ENCODE data around the gene SCTR.

Gene SCTR

DNA sequence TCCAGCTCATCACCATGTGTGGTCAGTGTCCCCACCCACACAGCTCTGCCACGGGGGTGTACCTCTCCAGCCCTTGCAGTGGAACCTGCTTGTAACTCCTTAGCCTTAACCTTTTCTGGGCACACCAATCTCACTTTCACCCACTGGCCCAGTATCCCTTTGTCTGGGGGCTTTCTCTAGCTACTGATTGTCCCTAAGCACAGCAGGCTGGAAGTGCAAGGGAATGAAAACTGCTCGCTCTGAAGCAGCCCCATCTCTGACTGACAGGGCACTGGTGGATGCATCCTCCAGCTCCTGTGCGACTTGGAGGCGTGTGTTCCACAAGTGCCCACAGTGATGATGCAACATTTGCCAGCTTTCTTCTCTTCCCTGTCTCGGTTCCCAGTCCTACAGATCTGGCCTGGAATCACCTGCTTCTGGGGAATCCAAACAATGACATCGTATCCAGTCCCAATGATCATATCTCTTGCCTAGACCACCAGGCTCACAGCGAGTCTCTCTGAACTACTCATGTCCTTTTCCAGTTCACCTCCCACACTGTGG is 33.6 kb downstream of the SCTR start:
- Histone ChIP-seq H3K4me3 (replicated peaks; ENCODE audit: low read depth, low read length) (no peak overlapping the region), H3K36me3 (ENCODE audit: control insufficient read depth, insufficient read depth, low read length) (no peaks in the 10 kb centered on the region), H3K27me3 (replicated peaks; ENCODE audit: control insufficient read depth, insufficient read depth, low read length) (no peaks in the 10 kb centered on the region)
- TF ChIP-seq, protein P1, sequence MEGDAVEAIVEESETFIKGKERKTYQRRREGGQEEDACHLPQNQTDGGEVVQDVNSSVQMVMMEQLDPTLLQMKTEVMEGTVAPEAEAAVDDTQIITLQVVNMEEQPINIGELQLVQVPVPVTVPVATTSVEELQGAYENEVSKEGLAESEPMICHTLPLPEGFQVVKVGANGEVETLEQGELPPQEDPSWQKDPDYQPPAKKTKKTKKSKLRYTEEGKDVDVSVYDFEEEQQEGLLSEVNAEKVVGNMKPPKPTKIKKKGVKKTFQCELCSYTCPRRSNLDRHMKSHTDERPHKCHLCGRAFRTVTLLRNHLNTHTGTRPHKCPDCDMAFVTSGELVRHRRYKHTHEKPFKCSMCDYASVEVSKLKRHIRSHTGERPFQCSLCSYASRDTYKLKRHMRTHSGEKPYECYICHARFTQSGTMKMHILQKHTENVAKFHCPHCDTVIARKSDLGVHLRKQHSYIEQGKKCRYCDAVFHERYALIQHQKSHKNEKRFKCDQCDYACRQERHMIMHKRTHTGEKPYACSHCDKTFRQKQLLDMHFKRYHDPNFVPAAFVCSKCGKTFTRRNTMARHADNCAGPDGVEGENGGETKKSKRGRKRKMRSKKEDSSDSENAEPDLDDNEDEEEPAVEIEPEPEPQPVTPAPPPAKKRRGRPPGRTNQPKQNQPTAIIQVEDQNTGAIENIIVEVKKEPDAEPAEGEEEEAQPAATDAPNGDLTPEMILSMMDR (IDR thresholded peaks at IDR 0.05; ENCODE audit: insufficient read depth, low read length, poor library complexity, severe bottlenecking), result no peak
- DNase-seq (ENCODE audit: extremely low read depth, insufficient read length), result no peak

DNA sequence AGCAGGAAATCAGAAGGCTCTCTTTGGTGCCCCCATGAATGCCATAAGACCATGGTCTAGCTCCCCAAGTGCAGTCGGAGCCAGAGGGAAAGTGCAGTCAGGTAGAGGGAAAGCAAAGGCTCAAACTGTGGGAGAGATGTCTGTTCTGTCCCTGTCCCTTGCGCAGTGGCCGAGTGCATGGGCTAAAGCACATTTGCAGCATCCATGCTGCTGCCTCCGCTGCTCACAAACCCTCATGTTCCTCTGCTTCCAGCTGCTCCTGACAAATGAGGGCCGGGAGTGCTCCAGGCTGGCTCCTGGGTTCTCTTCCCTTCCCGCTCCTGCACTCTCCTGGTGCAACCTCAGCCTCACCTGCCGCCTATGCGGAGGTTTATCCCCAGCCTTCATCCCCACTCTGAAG is 34.2 kb downstream of the SCTR start:
- no peaks in the 10 kb centered on the region; the same call in 1 of the 2 replicates for H3K27me3 ChIP-seq (replicated peaks; ENCODE audit: control insufficient read depth, insufficient read depth, low read length)
- TF ChIP-seq, protein P1 (IDR thresholded peaks at IDR 0.05; ENCODE audit: insufficient read depth, low read length, poor library complexity, severe bottlenecking), result no peak
- no peak for DNase-seq (ENCODE audit: extremely low read depth, insufficient read length)
- H3K4me3 ChIP-seq (replicated peaks; ENCODE audit: low read depth, low read length), result no peak overlapping the region
- H3K36me3 ChIP-seq (ENCODE audit: control insufficient read depth, insufficient read depth, low read length), result no peaks in the 10 kb centered on the region

DNA sequence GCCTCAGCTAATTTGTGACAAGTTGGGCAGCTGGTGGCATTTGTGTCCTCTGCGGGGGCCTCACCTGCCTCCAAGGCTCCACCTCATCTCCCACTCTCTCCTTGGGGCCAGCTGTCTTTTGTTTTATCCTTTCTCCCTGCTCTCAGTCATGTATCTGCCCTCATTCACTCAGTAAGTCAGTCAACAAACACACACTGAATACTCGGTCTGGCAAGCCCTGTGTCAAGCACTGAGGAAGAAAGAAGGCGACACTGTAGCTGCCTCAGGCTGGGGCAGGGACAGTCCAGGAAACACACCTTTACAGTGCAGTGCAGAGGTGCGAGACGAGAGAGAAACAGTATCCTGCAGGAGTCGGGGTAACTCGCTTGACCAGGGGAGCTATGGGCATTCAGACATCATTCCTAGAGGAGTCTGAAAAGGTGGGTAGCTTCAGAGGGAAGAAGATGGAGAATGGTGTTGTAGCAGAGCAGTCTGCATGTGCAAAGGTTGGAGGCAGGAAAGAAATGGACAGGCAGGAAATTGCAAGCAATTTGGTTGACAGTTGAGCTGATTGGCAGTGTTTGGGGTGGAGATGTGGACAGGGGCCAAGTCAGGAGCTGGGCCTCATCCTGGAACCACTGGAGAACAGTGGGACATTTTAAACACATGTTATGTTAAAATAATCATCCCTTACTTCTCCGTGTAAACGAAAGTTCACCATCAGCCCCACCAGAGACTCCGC is 34.9 kb downstream of the SCTR start:
- no peak for DNase-seq (ENCODE audit: extremely low read depth, insufficient read length)
- H3K4me3 ChIP-seq (replicated peaks; ENCODE audit: low read depth, low read length), result no peak overlapping the region
- H3K27me3 ChIP-seq (replicated peaks; ENCODE audit: control insufficient read depth, insufficient read depth, low read length), result no peaks in the 10 kb centered on the region; the same call in 1 of the 2 replicates
- no peaks in the 10 kb centered on the region for H3K36me3 ChIP-seq (ENCODE audit: control insufficient read depth, insufficient read depth, low read length)
- TF ChIP-seq, protein P1 (IDR thresholded peaks at IDR 0.05; ENCODE audit: insufficient read depth, low read length, poor library complexity, severe bottlenecking), result no peak

DNA sequence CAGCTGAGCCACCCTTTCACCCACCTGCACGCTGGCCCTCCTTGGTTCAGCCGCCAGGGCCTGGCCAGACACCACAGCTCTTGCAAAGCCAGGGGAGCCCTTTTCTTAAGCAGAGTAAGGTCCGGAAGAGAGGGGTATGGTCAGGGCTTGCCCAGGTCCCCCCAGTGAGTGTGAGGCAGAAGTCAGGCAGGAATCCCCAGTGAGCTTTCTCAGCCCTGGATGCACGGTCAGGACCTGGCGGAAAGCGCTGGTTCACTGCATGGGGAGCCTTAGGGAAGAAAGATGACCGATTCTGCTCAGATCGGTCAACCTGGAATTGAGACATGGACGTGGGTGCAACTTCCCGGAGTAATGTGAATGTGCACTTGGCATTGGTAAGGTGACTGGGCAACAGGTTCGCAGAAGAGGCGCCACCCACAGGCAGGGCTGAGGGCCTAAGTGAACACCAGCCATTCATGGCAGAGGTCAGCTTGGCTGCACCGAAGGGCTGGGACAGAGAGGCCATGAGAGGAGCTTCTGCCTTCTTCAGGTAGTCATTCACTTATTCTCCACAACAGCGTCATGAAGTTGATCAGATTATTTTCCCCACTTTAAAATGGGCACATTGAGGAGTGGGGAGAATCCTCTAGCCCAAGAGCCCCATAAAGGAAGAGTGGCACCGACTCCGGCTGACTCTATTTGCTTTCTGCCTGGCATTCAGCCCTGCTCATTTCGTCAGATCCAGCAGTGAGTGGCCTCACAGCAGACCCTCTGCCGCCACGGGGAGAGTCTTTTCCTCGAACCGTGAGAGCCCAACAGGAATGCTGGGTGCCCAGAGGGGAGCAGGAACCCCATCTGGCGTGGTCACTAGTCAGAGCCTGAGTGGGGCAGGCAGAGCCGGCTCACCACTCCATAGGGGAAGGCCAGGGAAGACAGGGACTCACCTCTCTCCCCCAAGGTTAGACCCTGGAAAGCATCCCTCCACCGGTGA is 35.8 kb downstream of the SCTR start:
- TF ChIP-seq, protein P1 (IDR thresholded peaks at IDR 0.05; ENCODE audit: insufficient read depth, low read length, poor library complexity, severe bottlenecking), result peak; percentile 6
- no peaks in the 10 kb centered on the region for H3K36me3 ChIP-seq (ENCODE audit: control insufficient read depth, insufficient read depth, low read length)
- H3K4me3 ChIP-seq (replicated peaks; ENCODE audit: low read depth, low read length), result no peak overlapping the region
- DNase-seq (ENCODE audit: extremely low read depth, insufficient read length), result no peak
- no peaks in the 10 kb centered on the region; the same call in 1 of the 2 replicates for H3K27me3 ChIP-seq (replicated peaks; ENCODE audit: control insufficient read depth, insufficient read depth, low read length)

DNA sequence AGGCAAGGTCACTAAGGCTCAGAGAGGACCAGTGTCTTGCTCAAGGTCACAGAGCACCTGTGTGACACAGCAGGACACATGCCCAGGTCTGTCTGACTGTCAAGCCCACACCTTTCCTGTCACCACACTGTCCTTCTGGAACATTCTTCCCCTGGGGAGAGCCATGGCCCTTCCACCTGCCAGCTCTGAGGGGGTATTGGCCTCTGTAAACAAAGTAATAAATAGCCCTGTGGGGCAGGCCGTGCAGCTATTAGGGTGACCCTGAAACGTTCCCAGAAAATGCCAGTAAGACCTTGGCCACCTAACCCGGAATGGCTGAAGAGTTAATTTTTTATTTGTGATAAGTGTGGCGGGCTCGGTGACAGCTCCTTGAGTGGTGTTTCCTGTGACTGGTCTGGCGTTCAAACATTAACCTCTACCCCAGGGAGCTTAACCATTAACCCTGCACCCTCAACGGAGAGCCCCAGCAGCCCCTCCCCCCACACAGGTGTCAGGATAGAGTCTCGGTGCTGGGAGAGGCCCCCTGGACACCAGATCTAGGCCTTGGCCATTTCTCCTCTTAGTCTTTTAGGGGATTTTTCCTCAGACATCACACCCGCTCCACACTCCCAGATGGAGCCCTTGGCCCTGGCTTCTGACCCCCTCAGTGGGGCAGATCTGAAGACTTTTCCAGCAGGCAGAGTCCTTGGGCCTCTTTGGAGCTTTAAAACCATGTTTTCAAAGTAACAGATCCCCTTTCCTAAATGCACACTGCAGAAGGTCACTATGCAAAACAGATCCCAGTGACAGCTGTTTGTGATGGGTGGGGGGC is 36.6 kb downstream of the SCTR start:
- no peaks in the 10 kb centered on the region; the same call in 1 of the 2 replicates for H3K27me3 ChIP-seq (replicated peaks; ENCODE audit: control insufficient read depth, insufficient read depth, low read length)
- TF ChIP-seq, protein P1 (IDR thresholded peaks at IDR 0.05; ENCODE audit: insufficient read depth, low read length, poor library complexity, severe bottlenecking), result no peak

More for the DNA sequence above, 36.6 kb downstream of the SCTR start:
- Histone ChIP-seq H3K36me3 (ENCODE audit: control insufficient read depth, insufficient read depth, low read length) (no peaks in the 10 kb centered on the region), H3K4me3 (replicated peaks; ENCODE audit: low read depth, low read length) (no peak overlapping the region)
- DNase-seq (ENCODE audit: extremely low read depth, insufficient read length), result no peak
